IPS-11a (cell line): ENCODE results near the gene TGOLN2.

Experiments
- H3K4me3 ChIP-seq: one replicate; pipeline ENCODE4 v1.5.1; 2013; ENCODE audit warnings: low read depth, low read length, control low read depth

TGOLN2 gene

DNA sequence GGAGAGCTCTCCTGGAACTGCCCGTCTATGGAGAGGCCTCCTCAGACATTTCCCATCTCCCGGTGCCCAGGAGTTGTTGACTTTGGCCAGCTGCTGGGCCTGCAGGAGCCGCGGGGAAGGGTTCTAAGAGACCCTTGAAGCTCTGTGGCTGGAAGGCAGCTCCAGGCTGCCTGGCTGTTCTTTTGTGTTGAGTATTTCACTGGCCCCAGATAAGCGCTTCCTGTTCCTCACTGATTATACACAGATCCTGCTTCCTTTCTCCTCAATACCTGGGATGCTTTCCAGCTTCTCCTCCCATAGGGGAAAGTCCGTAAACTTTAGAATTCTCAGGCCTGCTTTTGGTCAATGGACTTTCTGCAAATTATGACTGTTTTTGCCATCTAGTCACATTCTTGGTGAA, 57.8 kb downstream of the TGOLN2 start:
- H3K4me3 ChIP-seq: no peak overlapping the region
